Measurements from ENCODE around the gene LHPP.
A peak's percentile ranks its signal among the peaks of the same experiment; 100 is the strongest.

DNA sequence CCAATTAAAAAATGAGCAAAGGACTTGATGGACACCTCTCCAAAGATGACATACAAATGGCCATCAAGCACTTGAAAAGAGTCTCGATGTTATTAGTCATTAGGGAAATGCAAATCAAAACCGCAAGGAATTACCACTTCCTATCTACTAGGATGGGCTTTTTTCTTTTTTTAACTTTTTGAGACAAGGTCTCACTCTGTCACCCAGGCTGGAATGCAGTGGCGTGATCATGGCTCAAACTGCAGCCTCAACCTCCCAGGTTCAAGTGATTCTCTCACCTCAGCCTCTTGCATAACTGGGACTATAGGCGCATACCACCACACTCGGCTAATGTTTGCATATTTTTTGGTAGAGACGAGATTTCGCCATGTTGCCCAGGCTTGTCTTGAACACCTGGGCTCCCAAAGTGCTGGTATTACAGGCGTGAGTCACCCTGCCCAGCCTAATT lies 25.4 kb upstream of the LHPP start:
- no peak for TF ChIP-seq POLR2AphosphoS5 (IDR thresholded peaks at IDR 0.05; ENCODE audit: low read depth, low read length)
- TF ChIP-seq POLR2A (IDR thresholded peaks at IDR 0.05; ENCODE audit: low read depth, low read length) = no peak
- TF ChIP-seq TAF1 (IDR thresholded peaks at IDR 0.05; ENCODE audit: low read depth, low read length) = no peak
- peak; percentile 67 for TF ChIP-seq SPI1 (IDR thresholded peaks at IDR 0.05; ENCODE audit: low read depth, low read length)
- TF ChIP-seq POU2F2 (IDR thresholded peaks at IDR 0.05; ENCODE audit: low read depth, low read length) = peak; percentile 88
- TF ChIP-seq PAX5 (IDR thresholded peaks at IDR 0.05; ENCODE audit: insufficient read depth, low read length, severe bottlenecking) = no peak
